ENCODE data around the gene SH2D4B.

The SH2D4B gene

GRCh38 chr10:80537736-80538480, at the start of gene SH2D4B:
Gene SH2D4B (plus strand): TSS chr10:80537902. CDS start chr10:80538332, 430 bp downstream.
- no peak for DNase-seq (ENCODE audit: low read depth in 2 of 2, low spot score in 1 of 2)

DNA sequence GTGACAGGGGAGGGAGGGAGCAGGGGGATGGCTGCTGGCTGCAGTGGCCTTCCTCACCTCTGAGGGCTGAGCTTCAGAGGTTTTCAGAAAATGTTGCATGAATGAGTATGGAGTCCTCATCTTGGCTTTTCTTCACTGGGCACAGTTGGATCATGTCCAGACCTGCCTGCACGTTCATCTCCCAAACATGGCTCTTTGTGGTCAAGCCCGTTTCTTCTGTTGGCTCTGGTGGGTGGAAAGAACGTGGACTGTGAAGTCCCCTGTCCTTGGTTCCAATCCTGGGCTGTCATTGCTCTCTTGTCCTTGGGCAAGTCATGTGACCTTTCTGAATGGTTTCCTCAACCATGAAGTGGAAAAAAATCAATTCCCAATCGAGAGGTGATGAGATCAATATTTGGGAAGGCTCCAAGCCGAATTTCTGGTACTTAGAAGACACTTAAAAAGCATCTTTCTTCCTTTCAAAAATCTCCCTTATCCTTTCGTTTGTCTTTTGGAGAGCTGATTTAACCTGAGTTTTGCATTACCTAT, 49.1 kb upstream of the SH2D4B start:
- no peak for DNase-seq (ENCODE audit: low read depth in 2 of 2, low spot score in 1 of 2)

GRCh38 chr10:80489371-80490112, 48.2 kb upstream of the SH2D4B start:
- DNase-seq (ENCODE audit: low read depth in 2 of 2, low spot score in 1 of 2), result no peak

- no peak for DNase-seq (ENCODE audit: low read depth in 2 of 2, low spot score in 1 of 2)
Observed at GRCh38 chr10:80491251-80492102, 46.2 kb upstream of the SH2D4B start.

GRCh38 chr10:80492848-80493521, 44.7 kb upstream of the SH2D4B start:
- no peak for DNase-seq (ENCODE audit: low read depth in 2 of 2, low spot score in 1 of 2)

- DNase-seq (ENCODE audit: low read depth in 2 of 2, low spot score in 1 of 2), result no peak
Observed at GRCh38 chr10:80493522-80494051, 44.1 kb upstream of the SH2D4B start.

- DNase-seq (ENCODE audit: low read depth in 2 of 2, low spot score in 1 of 2), result no peak
Observed at GRCh38 chr10:80496555-80497172, 41.0 kb upstream of the SH2D4B start.

- DNase-seq (ENCODE audit: low read depth in 2 of 2, low spot score in 1 of 2), result no peak
Observed at GRCh38 chr10:80497187-80498077, 40.3 kb upstream of the SH2D4B start.

- DNase-seq (ENCODE audit: low read depth in 2 of 2, low spot score in 1 of 2), result no peak
Observed at GRCh38 chr10:80498078-80498832, 39.4 kb upstream of the SH2D4B start.

- peak; percentile 29 to 47 for DNase-seq (ENCODE audit: low read depth in 2 of 2, low spot score in 1 of 2)
Observed at GRCh38 chr10:80498833-80499741, 38.6 kb upstream of the SH2D4B start.

- DNase-seq (ENCODE audit: low read depth in 2 of 2, low spot score in 1 of 2), result no peak
Observed at GRCh38 chr10:80500572-80501380, 36.9 kb upstream of the SH2D4B start.

- DNase-seq (ENCODE audit: low read depth in 2 of 2, low spot score in 1 of 2), result no peak
Observed at GRCh38 chr10:80501381-80501912, 36.3 kb upstream of the SH2D4B start.

GRCh38 chr10:80501913-80502521, 35.7 kb upstream of the SH2D4B start:
- no peak for DNase-seq (ENCODE audit: low read depth in 2 of 2, low spot score in 1 of 2)

DNA sequence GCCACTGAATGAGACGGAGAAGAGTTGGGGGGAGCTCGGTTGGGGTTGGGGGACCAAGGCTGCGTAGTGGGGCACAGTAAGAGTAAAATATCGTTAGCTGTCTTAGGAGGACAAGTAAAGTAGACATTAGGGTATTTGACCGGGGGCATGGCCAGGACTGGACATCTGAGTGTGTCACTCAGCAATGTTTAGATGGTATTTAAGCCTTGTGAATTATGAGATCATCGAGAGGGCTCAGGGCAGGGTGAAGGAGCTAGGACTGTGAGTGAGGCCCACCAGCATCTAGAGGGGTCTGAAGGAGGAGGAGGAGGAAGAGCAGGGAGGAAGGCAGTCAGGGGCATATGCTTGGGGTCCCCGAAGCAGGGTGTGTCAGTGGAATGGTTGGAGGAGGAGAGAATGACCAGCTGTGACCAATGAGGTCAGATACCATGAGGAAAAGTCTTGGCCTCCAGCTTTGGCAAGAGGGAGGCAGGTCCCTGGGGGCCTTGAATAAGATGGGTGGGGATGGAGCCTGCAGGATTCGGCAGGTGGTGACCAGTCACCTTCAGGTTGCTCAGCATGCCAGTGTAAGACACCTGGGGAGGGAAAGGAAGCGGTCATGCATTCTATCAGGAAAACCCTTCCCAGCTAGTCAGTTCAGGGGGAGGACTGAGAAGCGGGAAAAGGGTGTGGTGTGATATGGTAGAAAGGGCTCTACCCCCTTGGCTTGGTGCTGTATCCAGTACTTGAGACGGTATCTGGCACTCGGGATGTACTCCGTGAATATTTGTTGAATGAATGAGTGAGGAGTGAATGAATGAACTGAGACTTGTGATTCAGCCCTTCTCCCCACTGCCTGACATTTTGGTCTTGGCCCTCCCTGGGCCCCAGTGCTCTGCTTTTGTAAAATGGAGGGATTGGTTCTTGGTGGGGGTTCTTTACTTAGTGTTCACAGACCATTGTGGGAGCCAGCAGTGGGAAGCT, 34.8 kb upstream of the SH2D4B start:
- DNase-seq (ENCODE audit: low read depth in 2 of 2, low spot score in 1 of 2), result no peak

All from stimulated activated CD8-positive, alpha-beta memory T cell treated with anti-CD3 and anti-CD28 coated beads, Interleukin-4, amount 100 ng/mL, for 4 hours (primary cell).